ENCODE measurements around the gene MVB12A.

MVB12A gene

DNA sequence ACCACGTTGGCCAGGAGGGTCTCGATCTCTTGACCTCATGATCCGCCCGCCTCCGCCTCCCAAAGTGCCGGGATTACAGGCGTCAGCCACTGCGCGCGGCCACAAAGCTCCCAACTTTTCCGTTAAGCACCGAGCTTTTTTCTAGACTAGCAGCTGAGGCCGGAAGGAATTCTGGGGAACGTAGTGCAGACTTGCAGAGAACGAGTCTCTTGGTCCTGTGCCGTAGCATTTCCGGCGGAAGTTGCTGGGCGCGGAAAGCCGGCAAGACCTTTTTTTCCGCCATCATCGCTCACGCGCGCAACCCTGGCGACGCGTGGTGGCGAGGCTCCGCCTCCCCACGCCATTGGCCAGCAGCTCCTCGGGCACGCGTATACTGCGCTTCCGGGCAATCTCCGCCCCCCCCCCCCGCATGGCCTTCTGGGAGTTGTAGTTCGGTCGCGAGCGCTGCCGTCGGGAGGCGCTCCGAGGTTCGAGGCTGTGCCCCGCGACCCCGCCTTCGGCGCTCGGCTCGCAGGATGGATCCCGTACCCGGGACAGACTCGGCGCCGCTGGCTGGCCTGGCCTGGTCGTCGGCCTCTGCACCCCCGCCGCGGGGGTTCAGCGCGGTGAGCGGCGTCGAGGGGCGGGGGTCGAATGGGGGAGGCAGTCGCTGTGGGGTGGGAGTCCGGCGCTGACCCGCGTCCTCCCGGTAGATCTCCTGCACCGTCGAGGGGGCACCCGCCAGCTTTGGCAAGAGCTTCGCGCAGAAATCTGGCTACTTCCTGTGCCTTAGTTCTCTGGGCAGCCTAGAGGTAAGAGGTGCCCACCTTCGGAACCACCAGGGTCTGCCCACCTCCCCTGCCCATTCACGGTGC lies at the start of gene MVB12A:
Gene MVB12A, plus strand, starts transcription at position 427 of the 854 bp plus-strand sequence. Its CDS starts 89 bp downstream, at position 516.
- DNase-seq (ENCODE audit: low spot score), result peak; percentile 97

DNA sequence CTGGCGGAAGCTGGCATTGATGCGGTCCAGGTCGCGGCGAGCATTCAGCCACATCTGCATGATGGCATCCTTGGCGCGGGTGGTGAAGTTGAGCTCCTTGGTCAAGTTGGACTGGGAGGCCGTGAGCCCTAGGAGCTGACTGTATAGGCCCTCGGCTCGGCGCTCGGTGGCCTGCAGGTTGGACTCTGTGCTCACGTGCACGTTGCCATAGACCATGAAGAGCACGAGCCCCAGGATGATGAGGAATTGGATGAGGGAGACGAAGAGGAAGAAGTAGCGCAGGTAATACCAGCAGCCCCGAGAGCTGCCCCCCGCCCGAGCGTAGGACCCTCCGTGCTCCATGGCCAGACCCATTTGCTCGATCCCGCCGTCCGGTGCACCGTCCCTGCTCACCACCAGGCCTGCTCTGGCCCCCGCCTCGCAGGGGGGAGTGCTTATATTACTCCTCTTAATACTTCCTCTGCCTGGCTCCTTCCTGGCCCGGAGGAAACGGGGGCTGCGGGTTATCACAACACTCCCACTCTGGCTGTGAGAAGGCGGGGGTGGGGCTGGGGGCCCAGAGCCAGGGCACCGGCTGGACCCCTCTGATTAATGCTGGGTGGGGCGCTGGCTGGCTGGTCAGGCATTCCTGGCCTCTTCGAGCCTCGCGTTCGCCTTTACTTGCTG lies 42.8 kb upstream of the MVB12A start, which contains the start of gene PLVAP:
Gene PLVAP, minus strand, starts transcription at position 408 of the 666 bp plus-strand sequence. Its CDS starts 54 bp downstream, at position 354.
- no peak for DNase-seq (ENCODE audit: low spot score)

DNA sequence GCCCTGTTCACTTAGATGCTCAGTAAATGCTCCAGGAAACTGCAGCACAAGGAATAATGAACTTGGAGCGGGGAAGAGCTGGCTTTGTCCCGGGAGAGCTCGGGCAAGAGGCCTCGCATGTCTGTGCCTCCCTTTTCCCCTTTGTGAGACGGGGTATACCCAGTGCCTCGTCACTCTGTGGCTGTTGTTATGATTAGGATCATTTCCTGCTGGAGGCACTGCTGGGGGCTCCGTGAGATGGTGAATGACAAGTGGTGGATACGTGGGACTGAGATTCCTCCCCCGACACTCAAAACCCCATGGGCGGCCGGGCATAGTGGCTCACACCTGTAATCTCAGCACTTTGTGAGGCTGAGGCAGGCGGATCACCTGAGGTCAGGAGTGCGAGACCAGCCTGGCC lies 41.6 kb upstream of the MVB12A start:
- no peak for DNase-seq (ENCODE audit: low spot score)

DNA sequence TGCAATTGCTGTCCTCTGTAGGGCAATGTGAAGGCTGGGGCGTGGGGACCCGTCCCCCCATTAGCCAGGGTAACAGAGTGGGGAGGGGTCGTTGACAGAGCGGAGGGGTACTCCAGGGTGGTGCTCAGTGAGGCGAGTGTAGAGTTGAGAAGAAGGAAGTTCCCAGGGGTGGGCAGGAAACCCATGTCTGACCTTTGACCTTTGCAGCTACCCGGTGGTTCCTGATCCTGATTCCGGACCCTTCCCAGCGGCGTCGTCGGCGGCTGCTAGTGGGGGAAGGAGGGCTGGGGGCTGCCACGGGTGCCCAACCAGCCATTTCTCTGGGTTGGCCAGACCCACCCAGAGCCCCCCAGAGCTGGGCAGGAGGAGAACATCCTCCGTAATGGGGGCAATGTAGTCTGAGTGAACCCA lies 40.6 kb upstream of the MVB12A start:
- no peak for DNase-seq (ENCODE audit: low spot score)

DNA sequence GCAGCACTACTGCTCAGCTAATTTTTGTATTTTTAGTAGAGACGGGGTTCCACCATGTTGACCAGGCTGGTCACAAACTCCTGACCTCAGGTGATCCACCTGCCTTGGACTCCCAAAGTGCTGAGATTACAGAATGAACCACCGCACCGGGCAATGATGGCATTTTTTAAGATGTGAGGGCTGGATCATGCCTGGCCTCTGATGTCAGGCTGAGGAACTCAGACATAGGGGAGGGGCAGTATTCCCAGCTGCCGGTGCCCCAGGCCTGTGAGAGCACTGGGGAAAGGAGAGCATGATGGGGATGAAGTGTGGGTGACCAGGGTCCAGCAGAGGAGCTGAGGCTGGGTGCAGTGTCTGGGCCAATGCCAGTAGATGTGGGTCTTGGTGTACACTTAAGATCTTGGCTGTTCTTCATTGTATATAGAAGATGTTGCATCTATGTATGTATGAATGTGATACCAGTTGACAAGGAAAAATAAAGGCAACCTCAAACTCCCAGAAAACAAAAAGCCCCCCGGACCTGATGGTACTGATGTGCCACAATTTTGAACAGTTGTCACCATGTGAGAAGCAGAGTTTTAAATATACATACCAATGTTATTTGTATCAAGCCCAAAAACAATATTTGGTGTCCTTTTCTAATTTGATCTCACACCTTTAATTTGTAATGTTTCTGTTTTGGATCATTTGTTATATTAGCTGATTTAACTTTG lies 39.3 kb upstream of the MVB12A start:
- no peak for DNase-seq (ENCODE audit: low spot score)

DNA sequence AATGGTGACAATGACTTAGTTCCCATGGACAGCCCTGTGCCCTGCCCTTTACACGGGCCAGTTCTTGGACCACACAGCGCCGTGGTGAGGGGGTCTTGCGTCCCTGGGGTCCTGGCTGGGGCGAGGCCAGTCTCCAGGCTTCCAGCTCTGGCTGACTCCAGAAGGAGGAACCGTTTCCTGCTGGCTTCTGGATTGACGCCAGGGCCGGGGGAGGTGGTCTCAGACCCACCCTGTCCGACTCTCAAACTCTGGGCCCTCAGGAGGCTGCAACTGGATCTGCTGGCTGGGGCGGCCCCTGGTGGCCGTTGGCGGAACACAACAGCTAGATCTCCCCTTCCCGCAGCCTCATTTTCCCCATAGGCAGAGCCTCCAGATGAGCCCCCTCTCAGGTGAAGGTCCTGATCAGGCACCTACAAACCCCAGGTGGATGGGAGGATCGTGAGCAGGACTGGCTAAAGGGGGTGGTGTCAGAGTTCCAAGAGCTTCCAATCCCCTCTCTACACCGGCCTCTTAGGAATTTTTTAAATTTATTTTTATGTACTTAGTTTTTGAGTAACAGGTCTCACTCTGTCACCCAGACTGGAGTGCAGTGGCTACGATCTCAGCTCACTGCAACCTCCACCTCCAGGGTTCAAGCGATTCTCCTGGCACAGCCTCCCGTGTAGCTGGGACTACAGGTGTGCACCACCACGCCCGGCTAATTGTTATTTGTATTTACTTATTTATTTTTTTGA lies 33.8 kb upstream of the MVB12A start:
- peak; percentile 53 for DNase-seq (ENCODE audit: low spot score)

DNA sequence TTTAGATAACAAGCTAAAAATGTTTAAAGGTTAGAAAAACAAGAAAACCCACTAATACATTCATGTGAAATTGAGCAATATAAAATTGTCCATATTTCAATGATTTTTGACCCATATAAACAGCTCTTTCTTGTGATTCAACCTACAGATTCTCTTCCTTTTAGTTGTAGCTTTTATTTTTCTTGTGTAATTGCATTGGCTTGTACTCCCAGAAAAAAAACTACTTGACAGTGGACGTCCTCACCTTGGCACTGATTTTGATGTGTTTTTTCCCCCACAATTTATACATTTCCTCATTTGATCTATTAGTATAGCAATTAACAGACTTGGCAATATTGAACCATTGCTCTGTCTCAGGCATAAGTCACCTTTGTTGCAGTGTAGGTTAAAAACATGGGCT lies 30.6 kb upstream of the MVB12A start:
- DNase-seq (ENCODE audit: low spot score), result no peak

DNA sequence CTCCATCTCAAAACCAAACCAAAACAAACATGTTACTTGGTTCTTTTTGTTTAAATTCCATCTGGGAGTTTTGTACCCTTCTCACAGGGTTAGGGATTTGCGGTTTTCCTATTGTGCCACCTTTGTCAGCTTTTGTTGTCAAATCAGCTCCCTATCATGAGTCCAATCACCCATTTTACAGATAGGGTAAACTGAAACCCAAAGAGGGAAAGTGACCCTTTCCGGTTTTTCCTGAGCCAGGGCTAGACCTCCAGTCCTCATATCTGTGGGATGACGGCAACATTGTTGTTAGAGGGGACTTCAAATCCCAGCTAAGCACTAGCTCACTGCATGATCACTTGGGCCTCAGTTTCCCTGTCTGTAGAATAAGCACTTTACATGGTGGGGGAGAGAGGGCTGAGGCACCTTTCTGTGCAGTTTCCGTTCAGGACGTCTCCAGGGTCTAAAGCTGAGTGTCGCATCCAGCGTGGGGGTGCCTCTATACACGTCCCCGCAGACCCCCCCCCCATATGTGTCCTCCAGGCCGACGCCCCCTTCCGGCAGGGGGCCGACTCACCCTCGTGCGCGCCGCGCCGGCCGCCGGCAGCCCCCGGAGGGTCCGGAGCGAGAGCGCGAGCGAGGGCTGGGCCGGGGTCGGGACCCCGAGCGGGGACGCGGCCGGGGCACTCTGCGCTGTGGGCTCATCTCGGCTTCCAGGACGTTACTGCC lies 29.7 kb upstream of the MVB12A start:
- DNase-seq (ENCODE audit: low spot score), result no peak

DNA sequence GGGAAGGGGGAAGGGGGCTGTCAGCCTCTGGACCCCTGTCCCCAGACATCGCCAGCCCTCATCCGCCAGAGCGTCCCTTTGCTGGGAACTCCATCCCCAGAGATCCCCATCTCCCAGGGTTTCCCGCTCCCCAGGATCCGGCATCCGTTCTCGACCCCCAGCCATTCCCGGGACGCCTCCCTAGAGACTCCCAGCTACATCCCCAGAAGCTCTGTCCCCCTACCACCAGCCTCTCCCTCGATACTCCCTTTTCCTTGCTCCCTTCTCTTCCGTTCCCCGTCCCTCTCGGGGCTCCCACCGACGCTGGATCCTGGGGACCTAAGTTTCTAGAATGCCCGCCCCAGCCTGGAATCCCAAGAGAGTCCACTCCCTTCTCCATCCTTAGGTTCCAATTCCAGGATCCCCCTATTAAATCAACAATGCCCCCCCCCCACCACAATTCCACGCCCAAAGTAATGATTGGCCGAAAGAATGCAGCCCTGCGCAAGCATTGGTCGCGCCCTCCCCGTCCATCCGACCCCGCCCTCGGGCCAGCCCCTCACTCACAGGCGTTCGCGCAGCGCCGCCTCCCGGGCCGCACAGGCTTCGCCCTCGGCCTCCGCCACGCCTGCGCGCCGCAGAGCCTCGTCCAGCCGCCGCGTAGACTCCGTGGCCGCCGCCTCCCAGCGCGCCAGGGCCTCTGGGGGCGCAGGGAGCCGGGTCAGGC lies 29.0 kb upstream of the MVB12A start:
- peak; percentile 81 for DNase-seq (ENCODE audit: low spot score)

DNA sequence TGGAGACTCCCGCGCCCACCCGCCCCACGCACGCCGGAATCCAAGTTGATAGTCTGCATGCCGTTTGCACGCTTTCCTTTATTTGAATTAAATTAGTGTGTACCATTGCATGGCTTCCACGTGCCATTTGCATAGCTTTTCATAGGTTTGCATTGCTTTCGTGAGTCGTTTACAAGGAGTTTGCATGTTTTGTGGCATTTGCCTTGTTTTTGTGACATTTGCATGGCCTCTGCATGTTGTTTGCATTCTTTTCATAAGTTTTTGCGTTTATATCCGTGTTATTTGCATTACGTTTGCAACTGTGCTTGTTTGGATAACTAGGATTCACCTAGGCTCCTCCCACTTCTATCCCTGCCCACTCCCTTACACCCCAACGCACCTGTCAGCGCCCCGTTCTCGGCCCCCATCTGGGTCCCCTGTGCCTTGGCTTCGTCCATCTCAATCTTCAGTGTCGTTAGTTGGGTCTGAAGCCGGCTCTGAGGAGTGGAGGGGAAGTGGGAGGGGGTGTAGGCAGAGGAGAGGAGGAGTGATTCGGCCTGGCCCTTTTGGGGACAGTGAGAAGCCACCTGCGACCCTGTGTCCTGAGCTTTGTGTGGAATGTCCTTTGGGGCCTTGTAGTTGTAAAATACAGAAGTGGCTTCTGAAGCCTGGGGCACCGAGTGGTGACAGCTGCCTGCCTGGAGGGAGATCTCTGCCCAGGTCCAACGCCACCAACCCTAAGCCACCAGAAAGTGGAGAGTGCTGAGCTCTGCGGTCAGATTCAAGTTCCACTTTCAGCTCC lies 28.3 kb upstream of the MVB12A start:
- DNase-seq (ENCODE audit: low spot score), result no peak

DNA sequence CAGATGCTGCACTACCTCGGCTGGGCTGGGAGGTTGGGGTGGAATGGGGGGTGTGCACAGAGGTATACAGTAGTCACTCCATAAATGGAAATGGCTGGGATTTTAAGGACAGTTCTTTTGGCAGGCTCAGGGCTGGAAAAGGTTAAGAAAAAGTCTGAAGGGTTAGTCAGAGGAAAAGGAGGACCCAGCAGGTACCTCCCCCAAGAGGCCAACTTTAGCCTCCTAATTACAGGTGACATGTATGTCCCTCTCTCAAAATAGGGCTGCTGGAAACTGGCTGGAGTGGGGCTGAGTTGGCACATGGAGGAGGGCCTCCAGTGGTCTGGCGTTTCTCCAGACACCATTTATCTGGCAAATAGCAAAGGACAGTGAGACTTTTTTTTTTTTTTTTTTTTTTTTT lies 26.8 kb upstream of the MVB12A start:
- no peak for DNase-seq (ENCODE audit: low spot score)

DNA sequence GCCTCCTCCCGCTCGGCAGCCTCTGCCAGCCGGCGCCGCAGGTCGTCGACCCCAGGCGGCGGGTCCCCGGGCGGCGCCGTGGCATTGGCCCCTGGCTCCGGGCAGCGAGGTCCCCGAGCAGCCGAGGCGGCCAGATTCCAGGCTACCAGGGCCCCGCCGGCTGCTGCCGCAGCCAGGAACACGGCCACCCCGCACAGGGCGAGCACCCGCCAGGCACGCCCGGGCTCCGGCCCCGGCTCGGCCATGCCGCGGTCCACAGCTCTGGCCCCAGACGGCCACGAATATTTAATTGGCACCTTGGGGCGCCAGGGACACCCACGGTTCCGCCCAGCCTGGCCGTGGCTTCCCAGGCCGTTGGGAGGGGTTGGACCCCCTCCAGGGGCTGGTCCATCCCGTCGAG lies 25.9 kb upstream of the MVB12A start, which contains the start of gene CCDC194:
Gene CCDC194, minus strand, starts transcription at position 283 of the 400 bp plus-strand sequence. Its CDS starts 38 bp downstream, at position 245.
- DNase-seq (ENCODE audit: low spot score), result no peak

DNA sequence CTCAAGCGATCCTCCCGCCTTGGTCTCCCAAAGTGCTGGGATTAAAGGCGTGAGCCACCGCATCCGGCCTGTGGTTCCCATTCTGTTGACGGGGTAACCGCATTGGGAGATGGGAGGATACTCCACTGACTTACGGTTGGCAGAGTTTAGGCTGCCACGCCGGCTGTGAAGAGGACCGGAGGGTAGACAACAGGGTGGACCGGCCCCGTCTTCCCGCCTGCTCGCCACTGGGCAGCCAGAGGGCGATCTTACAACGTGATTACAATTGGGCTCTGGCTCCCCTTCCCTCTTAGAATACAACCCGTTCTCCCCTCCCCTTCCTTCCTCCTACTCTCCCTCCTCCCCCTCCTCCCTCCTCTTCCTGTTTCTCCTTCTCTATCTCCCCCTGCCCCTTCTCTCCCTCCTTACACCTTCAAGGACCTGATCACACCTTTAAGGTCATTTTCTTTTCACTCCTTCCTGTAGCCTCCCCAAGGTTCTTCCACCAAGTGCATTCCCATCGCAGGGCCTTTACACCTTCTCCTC lies 24.9 kb upstream of the MVB12A start:
- DNase-seq (ENCODE audit: low spot score), result peak; percentile 77

DNA sequence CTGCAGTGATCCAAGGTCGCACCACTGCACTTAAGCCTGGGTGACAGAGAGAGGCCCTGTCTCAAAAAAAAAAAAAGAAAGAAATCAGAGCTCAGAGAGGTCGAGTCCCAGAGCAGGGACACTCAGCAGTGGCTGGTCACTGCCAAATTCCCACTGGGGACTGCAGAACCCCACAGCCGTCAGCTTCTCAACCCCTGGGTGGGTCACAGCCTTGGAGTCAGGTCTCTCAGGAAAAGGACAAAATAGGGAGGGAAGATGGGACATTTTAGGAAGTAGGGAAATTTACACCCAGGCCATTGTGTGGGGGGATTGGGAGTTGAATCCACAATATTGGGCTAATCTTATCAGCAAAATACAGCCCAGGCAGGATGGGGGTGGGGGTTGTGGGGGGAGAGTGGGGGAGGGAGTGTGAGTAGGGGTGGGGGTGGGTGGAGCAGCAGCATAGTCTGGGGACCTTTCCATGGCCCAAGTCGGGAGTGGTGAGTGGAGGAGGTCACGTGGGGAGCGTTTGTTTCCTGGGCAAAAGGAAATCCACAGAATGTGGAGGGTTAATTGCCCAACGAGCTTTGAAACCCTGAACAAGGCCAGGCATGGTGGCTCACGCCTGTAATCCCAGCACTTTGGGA lies 20.8 kb upstream of the MVB12A start:
- no peak for DNase-seq (ENCODE audit: low spot score)

DNA sequence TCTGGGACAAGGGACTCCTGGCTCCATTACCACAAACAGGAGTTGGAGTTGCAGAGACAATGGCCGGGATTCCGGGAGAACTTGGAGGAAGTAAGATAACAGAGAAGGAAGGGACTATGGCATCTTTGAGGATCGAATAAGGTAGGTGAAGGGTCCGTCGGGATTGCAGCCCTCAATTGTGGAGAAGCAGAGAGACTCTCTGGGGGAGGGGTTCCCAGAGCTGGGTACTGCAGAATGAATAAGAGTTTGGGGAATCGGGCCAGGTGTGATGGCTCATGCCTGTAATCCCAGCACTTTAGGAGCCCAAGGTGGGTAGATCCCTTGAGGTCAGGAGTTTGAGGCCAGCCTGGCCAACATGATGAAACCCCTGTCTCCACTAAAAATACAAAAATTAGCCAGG lies 18.2 kb upstream of the MVB12A start:
- DNase-seq (ENCODE audit: low spot score), result no peak

DNA sequence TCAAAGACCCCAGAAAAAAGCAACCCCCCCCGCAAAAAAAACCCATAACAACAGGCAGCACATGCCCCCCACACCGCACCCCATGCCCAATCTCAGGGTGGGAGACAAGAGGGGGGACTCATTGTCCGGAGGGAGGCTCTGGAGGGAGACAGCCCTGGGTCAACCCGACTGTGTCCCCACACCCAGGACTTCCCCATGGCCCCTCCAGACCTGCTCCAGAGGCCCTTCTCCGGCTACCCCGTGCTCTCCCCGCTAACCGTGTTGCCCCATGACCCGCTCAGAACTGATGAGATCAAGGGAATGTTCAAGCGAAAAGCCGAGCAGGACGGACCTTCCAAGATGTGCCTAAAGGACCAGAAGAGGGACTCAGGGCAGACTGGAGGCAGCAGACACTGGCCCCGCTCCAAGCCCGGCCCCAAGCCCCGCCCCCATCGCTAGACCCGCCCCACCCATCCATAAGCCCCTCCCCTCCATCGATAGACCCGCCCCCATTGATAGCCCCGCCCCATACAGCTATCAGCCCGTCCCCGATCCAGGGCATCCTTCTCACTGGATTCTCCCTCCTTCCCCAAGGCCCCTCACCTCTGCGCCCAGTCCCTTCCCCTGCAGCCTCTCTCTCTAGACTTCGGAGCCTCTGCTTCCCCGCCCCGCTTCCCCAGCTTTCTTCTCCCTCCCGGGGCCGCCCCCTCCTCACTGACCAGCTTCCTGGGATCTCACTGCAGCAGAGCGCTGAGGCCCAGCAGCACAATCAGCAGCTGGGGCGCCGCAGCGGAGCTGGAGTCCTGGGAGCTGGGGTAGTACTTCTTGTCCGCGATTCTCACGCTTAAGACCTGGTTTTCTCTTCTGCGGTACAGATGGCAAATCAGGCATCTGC lies 16.6 kb upstream of the MVB12A start:
- no peak for DNase-seq (ENCODE audit: low spot score)

DNA sequence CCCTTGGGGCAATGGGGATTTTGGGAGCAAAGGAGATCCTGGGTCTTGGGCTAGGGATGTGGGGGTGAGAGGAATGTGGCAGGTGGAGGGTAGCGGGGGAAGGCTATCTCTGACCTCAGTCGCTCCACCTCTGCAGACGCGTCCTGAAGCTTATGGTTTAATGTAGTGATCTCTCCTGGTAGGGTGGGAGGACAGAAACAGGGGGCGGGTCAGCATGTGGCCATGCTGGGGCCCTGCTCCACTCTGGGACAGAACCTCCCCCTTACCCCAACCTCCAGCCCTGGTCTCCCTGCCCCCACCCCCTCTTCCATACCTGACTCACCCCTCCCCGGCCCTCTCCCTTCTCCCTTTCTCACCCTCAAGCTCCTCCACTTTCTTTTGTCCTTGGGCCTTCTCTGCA lies 15.8 kb upstream of the MVB12A start:
- DNase-seq (ENCODE audit: low spot score), result no peak

DNA sequence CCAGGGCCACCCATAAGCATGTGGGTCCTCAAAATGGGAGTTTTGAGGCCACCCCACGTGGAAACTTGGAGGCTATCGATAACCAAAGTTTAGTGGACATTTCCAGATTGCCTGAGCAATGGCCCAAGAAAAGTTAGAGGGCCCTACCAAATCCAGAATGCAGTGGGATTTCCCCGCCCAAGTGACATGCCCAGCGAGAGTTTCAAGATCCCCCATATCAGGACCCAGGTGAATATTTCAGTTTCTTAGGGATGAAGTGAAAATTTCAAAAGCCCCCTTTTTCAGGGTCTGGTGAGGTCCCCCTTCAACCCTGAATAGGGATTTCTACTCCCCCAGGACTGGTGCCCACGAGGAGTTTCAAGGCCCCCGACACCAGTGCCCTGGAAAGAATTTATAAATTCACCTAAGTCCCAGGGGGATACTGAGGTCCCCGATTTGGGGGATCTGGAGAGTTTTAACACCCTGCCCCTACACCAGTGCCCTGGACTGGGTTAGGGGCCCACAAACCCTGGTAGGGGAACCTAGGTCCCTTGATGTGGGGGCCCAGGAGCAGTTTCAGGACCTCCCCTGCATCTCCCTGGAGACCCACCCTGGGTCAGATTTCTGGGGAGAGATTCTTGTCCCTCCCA lies 15.1 kb upstream of the MVB12A start:
- DNase-seq (ENCODE audit: low spot score), result no peak
